ENCODE measurements around the gene CARHSP1. TPM values are rescaled to one million over a fixed set of nuclear protein-coding genes. Genes with fewer than 3 reads are reported as not detected.

Gene CARHSP1
- total RNA-seq, 1 donor from 2014 or later, result 113 TPM

- TF ChIP-seq, protein P1, sequence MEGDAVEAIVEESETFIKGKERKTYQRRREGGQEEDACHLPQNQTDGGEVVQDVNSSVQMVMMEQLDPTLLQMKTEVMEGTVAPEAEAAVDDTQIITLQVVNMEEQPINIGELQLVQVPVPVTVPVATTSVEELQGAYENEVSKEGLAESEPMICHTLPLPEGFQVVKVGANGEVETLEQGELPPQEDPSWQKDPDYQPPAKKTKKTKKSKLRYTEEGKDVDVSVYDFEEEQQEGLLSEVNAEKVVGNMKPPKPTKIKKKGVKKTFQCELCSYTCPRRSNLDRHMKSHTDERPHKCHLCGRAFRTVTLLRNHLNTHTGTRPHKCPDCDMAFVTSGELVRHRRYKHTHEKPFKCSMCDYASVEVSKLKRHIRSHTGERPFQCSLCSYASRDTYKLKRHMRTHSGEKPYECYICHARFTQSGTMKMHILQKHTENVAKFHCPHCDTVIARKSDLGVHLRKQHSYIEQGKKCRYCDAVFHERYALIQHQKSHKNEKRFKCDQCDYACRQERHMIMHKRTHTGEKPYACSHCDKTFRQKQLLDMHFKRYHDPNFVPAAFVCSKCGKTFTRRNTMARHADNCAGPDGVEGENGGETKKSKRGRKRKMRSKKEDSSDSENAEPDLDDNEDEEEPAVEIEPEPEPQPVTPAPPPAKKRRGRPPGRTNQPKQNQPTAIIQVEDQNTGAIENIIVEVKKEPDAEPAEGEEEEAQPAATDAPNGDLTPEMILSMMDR (IDR thresholded peaks at IDR 0.05; ENCODE audit: insufficient read depth, low read length, poor library complexity, severe bottlenecking), result no peak
- H3K36me3 ChIP-seq (ENCODE audit: control insufficient read depth, insufficient read depth, low read length), result peaks cover 2% of the 10 kb centered on the region
- H3K27me3 ChIP-seq (ENCODE audit: control insufficient read depth, insufficient read depth, low read length), result no peaks in the 10 kb centered on the region
- DNase-seq (ENCODE audit: low read depth), result no peak
- H3K4me3 ChIP-seq (ENCODE audit: low read depth, low read length), result no peak overlapping the region
These were observed 36.7 kb downstream of the CARHSP1 start for GRCh38 chr16:8831871-8832716.

- H3K27me3 ChIP-seq (ENCODE audit: control insufficient read depth, insufficient read depth, low read length), result no peaks in the 10 kb centered on the region
These were observed 37.4 kb downstream of the CARHSP1 start for GRCh38 chr16:8831450-8831849.

GRCh38 chr16:8828541-8829165 is 40.2 kb downstream of the CARHSP1 start:
- peak; percentile 26 for DNase-seq (ENCODE audit: low read depth)
- Histone ChIP-seq H3K36me3 (ENCODE audit: control insufficient read depth, insufficient read depth, low read length) (peaks cover 2% of the 10 kb centered on the region), H3K4me3 (ENCODE audit: low read depth, low read length) (no peak overlapping the region), H3K27me3 (ENCODE audit: control insufficient read depth, insufficient read depth, low read length) (no peaks in the 10 kb centered on the region)
- TF ChIP-seq, protein P1 (IDR thresholded peaks at IDR 0.05; ENCODE audit: insufficient read depth, low read length, poor library complexity, severe bottlenecking), result no peak

More at GRCh38 chr16:8831450-8831849, 37.4 kb downstream of the CARHSP1 start:
- DNase-seq (ENCODE audit: low read depth), result no peak
- TF ChIP-seq, protein P1 (IDR thresholded peaks at IDR 0.05; ENCODE audit: insufficient read depth, low read length, poor library complexity, severe bottlenecking), result no peak
- Histone ChIP-seq H3K4me3 (ENCODE audit: low read depth, low read length) (no peak overlapping the region), H3K36me3 (ENCODE audit: control insufficient read depth, insufficient read depth, low read length) (peaks cover 2% of the 10 kb centered on the region)

GRCh38 chr16:8826278-8826879 is 42.4 kb downstream of the CARHSP1 start:
- Histone ChIP-seq H3K27me3 (ENCODE audit: control insufficient read depth, insufficient read depth, low read length) (no peaks in the 10 kb centered on the region), H3K4me3 (ENCODE audit: low read depth, low read length) (no peak overlapping the region), H3K36me3 (ENCODE audit: control insufficient read depth, insufficient read depth, low read length) (no peaks in the 10 kb centered on the region)
- TF ChIP-seq, protein P1 (IDR thresholded peaks at IDR 0.05; ENCODE audit: insufficient read depth, low read length, poor library complexity, severe bottlenecking), result no peak
- no peak for DNase-seq (ENCODE audit: low read depth)

GRCh38 chr16:8822403-8822802 is 46.4 kb downstream of the CARHSP1 start:
- no peak for DNase-seq (ENCODE audit: low read depth)
- TF ChIP-seq, protein P1 (IDR thresholded peaks at IDR 0.05; ENCODE audit: insufficient read depth, low read length, poor library complexity, severe bottlenecking), result no peak
- no peaks in the 10 kb centered on the region for H3K27me3 ChIP-seq (ENCODE audit: control insufficient read depth, insufficient read depth, low read length)
- no peak overlapping the region for H3K4me3 ChIP-seq (ENCODE audit: low read depth, low read length)
- H3K36me3 ChIP-seq (ENCODE audit: control insufficient read depth, insufficient read depth, low read length), result no peaks in the 10 kb centered on the region
